H4 (cell line): ENCODE results near the gene SPATA9. TPM values are rescaled to one million over a fixed set of nuclear protein-coding genes. Genes with fewer than 3 reads are reported as not detected.

Experiments used
- DNase-seq: peaks from one replicate; pipeline ENCODE4 v3.0.0-alpha.2; 2015; ENCODE audit warnings: low spot score
- total RNA-seq: library from RNA; depleted of rRNA; stranded (reverse); fragments of >200 nt; shearing (Covaris generic); gene quantifications from 2 replicates; pipeline ENCODE4 v1.2.3, GENCODE V29; 2014

Gene SPATA9
- total RNA-seq, 1 experiment from 2014 or later: 0.45 TPM

DNA sequence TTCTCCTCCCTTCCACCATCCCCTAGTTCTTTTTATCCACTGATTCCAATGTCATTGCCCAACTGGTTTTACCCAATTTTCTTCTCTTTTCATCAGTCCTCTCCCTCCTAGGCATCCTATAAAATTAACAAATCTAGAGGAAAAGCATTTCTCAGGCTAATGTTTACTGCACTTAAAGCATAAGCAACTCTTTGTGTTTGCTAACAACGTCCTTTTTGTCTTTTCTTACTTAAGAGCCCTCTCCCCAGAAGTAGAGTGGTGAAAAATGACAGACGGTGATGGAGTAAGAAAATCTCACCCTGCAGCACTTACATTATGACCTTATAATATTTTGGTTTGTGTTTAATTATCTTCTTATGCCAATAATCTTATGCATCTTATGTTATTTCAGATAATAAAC, 1.6 kb upstream of the SPATA9 start:
- DNase-seq: no peak

DNA sequence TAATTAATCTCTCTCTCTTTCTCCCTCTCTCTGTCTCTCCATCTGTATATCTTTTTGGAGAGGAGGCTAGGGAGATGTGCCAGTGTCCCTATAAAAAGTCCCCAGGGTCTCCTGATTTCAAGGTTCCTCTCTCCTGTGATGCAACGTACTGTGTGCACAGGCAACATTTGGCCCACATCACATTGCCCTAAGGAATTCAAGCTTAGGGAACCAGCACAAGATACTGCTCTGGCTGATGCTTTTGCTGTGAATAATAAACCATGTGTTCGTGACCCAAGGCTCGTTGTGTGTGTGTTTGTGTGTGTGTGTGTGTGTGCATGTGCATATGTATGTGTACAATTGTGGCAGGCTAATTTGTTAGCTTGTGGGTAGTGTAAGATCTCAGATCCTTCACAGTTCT, 9.7 kb downstream of the SPATA9 start:
- no peak for DNase-seq

DNA sequence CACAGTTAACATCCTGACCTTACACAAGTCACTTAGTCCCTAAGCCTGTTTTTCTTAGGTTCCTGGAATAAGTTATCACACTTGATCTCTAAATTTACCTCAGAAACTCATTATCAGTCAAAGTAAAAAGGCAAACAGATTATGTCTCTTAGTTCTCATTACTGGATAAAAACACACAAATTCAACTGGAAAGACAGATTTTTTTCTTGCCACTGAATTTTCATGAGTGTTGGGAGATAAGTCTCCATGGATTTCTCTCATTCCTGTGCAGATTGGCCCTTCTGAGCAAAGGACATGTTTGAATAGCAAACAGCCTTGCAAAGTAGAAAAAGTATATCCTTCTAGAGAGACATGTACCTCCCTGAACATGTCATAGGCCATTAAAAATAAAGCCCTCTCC, 10.2 kb downstream of the SPATA9 start:
- no peak for DNase-seq

DNA sequence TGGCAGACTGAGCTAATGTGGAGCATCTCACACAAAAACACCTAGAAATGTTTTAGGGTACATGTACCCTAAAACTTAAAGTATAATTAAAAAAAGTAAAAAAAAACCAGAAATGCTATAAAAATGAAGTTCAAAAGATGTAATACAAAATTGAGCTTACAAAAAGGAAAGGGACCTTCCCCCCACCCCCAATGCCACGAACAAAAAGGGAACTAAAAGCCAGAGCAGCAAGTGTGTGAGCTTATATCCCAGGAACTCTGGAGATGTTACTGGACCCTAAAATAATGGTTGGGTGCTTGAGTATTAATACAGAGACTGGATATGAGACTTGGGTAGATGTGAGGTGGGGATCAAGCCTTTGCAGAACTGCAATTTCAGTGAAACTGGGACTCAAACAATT, 11.0 kb downstream of the SPATA9 start:
- DNase-seq: no peak

DNA sequence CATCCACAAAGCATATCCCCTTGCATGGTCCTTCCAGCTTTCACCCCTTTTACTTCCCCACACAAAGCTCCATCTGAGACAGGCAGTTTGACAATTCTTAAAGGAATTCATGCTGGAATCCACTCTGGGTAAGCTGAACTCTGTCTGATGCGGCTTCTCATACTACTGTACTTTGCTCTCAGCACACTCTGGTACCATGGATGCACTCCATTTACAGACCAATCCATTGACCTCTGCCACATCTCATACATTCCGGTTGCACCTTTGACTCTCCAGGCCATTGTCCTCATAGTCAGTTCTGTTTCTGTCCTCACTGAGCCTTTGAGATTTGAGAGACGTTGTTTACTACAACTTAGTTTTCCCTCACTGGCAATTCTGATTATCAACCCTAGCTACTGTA, 12.2 kb downstream of the SPATA9 start:
- no peak for DNase-seq

DNA sequence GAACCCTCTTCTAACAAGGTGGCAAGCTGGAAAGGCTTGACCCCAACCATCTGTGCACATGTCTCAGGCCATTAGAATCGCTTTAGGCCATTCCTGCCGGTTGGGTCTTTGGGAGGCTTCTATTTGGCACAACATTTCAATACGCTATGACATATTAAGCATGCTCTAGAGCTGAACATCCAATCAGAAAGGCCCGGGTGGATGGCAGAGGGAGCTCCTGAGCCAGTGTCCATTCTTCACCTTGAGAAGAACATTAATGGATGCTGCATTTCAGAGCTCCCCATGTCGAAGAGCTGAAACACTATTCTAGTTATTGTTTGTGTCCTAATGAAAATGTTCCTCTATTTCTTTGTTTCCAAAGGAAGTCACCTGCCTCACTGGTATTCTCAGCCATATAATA, 12.8 kb downstream of the SPATA9 start:
- DNase-seq: no peak

DNA sequence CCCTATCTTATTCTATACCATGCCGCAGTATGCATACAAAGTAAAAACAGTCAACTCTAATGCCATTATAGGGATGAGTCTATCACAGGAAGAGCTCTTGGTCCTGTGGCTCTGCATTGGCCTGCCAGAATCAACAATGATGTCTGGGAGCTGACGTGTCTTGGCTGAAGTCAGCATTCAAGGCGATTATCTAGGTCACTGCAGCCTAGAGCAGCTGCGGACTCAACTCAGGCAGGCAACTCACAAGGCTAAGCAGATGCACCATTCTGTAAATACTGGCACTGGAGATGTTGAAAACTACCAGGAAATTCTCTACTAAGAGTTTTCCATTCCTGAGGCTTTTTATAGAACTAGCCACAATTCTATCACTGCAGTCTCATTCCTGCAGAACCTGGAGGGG, 13.3 kb downstream of the SPATA9 start:
- peak; percentile 21 for DNase-seq

DNA sequence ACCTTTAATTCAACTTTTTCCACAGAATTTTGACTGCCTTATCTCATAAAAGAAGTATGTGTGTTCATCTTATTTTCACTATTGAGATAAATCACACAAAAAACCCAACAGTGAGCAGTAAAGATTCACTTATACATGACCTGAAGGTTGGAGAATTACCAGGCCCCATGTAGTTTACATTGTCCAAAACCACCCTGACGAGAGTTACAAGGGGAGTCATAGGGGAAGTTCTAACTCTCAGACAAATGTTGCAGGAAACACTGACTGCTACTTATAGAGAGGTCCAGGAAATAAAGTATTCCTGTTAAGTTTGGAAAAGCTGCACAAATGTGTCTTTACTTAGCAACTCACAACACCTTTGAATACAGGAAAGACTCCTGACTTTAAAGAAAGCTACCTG, 14.1 kb downstream of the SPATA9 start:
- DNase-seq: no peak

DNA sequence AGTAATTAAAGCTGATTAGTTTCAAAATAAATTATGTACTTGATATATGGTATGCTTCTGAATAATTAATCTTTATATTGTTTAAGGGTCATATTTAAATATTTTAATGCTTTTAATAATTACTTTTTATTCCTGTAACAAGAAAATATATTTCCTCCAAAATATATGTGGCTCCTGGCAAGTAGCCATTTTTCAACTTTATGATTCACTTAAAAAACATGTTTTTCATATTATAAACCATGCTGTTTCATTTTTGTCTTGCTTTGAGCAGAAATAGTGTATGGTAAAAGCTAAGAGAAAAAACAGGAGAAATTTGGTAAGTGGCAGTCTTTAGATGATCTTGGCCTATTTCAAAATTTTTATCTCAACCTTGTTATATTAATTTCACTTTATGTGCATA, 14.6 kb downstream of the SPATA9 start:
- DNase-seq: no peak

DNA sequence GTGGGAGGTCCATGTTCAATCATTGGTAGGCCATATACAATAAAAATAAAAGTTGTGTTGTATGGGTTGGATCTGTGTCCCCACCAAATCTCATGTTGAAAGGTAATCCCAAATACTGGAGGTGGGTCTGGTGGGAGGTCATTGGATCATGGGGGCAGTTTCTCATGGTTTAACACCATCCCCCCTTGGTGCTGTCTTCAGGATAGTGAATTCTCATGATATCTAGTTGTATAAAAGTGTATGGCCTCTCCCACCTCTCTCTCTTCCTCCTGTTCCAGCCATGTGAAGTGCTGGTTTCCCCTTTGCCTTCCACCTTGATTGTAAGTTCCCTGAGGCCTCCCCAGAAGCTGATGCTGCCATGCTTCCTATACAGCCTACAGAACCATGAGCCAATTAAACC, 15.1 kb downstream of the SPATA9 start:
- DNase-seq: no peak

DNA sequence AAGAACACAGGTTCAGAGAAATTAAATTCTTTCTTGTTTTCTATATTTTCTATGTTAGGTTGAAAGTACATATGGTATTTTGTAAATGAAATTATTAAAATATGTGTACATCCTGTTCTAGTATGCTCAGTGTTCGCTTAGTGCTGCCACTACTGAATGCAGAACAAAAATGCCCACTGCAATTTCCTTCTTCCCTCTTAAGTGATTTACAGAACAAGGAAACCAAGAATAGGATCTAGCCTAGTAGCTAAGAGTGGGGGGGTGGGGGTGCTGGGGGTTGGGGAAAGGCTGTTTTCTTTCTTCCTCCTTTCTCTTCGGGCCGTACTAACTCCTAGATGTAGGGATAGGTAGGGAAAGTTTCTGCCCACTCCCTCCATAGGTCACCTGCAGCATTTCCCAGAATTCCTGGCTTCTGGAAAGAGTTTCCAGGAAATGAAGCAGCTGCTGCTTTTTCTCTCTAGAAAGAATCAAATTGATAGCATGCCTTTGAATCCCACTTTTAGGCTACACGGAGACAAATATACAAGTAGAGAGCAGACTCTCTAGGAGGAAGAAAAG, 15.7 kb downstream of the SPATA9 start:
- DNase-seq: no peak

DNA sequence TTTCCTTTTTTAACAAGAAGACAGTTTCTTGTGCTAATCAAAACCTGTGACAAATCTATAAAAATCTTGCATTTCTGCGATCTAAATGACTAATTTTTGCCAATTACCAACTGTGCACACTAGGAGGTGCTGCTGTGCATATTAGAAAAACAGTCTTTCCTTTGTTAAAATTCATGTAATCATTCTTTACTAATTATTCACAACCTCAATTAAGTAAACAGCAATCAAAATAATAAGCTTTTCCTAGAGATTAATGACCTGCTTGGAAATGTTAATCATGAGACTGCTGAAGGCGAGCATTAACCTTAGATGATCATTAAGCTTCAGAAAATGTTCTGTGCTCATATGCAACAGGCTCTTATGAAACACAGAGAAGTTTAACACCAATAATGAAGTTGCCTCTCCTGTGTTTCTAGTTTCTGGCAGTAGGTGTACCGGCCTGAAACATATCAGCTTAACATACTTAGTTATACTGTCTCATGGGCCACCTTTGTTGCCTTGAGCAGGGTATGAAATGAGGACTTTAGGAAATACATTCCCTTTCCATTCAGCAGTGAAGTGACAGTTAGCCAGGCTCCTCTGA, 18.5 kb downstream of the SPATA9 start:
- peak; percentile 29 for DNase-seq

DNA sequence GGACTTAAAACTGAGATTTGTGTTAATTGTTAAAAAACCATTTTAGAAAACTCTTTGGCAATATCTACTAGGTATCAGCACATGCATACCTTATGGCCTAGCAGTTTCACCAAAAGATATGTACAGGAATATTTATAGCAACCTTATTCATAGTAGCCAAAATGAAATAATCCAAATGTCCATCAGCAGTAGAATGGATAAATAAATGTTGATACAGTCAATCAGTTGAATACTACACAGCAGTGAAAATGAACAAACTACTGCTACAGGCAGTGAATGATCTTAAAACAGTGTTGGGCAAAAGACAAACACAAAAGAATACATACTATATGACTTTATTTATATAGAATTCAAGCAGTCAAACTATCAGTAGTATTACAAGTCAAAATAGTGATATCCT, 19.8 kb downstream of the SPATA9 start:
- DNase-seq: no peak

DNA sequence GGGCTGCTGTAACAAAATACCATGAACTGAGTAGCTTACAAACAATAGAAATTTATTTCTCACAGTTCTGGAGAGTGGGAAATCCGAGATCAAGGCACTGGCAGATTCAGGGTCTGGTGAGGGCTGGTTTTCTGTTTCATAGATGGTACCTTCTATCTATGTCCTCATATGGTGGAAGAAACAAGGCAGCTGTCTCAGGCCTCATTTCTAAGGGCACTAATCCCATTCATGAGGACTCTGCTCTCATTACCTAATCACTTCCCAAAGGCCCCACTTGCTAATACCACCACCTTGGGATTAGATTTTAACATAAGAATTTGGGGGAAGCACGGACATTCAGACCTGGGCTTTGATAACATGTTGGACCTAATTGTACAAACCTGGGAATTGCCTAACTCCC, 22.7 kb downstream of the SPATA9 start:
- no peak for DNase-seq

DNA sequence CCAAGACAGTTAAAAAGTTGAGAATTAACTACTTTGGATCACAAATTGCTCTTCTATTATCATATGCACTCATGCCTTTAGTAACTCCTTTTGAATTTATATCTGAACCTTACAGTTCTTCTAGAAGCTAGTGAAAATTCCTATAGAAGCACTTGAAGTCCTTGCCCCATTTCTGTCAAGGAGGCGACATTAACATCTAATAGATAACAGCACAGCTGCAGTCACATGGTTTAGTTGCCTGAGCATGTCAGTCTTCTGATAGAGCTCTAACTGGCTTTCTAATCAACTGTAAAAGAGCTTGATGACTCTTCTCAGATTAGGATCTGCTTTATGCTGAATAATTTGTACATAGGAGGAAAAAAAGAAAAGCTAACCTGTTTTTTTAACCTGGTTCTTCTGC, 27.2 kb downstream of the SPATA9 start:
- DNase-seq: no peak

DNA sequence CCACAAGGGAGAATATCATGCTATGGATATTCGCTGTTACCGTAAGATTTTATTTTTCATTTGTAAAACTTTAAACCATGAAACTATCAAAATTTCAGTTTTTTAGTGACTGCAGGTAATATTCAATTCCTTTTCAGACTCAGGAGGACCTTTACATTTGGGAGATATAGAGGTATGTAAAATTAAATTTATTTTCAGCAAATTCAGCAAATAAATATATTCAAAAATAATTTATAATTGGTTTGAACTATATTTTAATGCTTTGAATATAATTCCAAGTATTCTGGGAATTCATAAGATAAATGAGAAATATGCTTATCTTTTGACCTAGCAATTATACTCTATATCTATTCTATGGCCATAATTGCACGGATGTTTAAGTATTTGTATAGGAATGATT, 28.6 kb downstream of the SPATA9 start:
- DNase-seq: no peak

DNA sequence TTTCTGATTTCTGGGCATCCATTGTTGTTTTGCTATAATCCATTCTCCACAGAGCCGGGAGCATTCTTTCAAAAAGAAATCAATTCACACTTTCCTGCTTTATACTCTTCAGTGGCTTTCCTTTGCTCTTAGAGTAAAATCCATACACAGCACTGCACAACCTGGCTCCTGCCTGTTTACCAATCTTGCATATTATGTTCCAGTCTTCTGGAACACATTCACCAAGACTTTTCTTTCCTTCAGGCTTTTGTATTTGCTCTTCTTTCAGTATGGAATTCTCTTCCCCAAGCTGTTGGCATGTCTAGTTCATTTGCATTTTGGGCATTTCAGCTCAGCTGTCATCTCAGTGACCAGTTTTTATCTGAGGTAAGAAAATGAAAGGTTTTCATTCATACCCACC, 29.9 kb downstream of the SPATA9 start:
- no peak for DNase-seq

DNA sequence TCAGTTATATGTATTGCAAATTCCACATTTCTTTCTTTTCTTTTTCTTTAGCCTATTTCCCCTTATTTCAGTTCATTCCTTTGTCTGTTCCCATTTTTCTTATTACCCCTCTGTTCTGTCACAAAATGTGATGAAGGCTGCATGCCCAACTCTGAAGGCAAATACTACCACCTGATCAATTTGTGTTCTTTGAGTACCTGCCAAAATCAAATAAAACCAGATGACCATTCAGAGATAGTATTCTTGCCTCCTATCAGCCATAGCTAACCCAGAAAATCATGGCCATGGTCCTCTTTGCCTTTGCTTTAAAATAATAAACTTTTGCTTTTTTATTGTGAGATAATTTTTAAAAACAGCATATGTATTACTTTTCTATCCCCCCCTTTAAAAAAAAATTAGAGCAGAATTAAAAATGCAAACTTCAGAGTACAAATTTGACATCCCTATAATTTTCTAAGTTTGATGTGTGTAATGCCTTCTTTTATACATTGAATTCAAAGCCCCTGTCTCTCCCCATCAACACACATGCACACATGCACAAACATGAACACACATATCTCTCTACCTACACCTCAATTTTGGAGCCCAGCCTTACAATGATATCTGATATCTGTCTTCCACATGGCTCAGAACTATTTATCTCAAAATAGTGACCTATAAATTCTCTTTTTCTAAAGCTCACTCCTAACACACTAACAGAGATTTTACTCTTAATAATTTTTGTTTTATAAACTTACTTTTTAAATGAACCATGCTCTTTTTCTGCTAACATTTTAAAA, 32.8 kb downstream of the SPATA9 start:
- no peak for DNase-seq

DNA sequence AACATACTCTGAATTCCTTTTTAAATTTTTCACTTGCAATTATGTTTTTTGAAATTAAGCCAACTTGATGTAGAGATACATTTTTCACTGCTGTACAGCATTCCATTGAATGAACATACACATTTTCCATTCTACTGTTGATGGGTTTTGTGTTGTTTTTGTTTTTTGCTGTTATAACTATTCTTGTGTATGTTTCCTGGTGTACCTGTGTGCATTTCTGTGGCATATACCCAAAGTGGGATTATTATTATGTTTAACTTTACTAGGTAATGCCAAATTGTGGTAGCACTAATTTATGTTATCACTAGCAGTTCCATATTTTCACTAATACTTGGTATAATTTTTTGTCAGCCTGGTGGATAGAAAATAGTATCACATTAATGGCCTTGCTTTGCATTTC, 33.5 kb downstream of the SPATA9 start:
- DNase-seq: no peak

DNA sequence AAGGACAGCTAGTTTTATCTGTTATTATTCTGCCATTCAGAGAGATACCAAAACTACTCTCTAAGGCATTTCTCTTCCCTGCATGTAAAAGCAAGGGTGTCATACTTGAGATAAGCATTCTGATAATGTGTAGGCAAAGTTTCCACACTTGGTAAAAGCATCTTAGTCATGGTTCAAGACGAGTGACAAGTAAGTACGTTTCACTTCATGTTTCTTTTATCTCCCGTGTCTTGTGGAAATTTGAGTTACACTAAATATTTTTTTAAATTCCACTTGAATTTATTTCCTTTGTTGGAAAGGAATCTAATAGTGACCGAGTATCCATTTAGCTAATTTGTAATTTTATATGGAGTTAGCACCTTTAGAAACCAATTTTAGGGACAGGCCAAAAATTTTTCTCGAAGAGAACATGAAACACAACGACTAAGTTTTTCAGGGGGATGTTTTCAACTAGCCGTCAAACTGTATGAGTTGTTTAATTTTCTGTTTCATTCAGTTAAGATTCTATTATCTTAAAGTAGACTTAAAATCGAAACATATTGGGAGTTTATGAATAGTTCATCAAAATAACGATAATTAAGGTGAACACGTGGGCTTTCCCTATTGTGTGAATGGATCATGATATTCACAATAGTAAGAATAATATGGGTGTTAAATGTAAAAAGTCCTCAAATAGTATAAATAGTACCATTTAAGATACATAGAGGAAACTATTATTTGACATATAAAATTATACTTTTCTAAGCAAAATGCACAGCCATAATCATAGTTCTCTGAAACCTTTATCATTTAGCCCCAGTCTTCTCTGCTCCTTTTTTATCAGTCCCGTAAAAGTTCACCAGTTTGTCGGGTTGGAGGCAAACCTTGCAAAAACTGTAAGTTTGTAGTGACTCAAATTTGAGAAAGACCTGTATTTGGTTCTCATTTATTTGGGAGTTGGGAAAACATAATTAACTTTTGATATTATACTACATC, 34.6 kb downstream of the SPATA9 start:
- DNase-seq: no peak

DNA sequence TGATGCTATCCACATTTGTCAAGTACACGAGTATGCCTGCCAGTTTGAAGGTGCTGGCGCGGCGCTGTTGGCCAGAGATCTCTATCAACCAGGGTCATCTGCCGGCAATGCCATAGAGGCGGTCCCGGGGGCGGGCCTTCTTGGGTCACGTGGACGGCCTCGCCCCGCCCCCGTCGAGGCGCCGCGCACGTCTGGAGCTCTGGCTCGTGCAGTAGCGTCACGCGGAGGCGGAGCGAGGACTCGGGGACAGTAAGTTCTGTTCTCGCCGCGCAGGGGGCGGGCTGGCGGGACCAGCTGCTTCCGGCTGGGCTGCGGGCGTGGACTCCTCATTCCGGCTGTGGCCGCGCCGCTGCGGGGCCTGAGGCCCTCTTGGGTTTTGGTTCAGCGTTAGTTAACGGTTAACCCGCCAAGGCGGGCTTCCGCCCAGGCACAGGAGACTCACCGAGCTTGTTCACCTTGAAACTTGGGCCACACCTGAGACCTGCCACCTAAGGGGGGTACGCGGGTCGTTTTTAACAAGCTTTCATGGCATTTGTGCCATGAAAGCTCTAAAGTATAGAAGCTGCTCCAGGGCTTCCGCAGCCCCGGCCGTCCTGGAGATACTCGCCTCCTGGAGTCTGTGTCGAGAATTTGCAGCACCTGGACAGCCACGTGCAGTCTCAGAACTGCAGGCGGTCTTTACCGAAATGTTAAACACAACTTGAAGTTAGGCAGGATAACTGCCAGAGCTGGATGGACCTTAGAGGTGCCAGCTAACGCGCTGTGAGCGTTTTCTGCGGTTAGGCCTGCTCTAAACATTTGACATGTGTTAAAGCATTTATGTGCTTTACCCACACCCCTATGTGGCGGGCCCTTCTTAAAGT, 36.0 kb downstream of the SPATA9 start, which contains the start of gene RFESD:
Gene RFESD, plus strand, starts transcription at position 209 of the 863 bp plus-strand sequence. CDS start 5,495 bp downstream, outside the sequence.
- peak; percentile 99 for DNase-seq
